Measurements from ENCODE around the gene HLA-DMA.

The HLA-DMA gene

DNA sequence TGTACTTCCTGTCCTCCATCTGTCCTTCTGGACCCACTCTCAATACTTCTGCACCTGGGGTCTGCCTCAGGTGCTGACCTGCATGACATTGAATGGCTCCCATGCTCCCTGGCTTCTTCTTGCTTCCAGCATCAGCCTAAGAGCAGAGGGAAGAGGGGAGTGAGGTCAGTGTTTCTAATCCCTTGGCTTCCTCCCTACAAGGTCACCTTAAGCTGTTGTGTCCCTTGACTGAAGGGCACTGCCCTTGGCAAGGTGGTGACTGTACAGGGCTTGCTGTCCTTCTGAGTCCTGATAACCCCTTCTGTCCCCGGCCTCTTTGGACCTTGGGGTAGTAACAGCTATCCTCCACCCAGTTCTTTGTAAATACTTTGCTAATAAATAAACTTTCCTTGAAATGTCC lies 21.7 kb downstream of the HLA-DMA start:
- TF ChIP-seq CTCF (IDR thresholded peaks at IDR 0.05) = no peak

DNA sequence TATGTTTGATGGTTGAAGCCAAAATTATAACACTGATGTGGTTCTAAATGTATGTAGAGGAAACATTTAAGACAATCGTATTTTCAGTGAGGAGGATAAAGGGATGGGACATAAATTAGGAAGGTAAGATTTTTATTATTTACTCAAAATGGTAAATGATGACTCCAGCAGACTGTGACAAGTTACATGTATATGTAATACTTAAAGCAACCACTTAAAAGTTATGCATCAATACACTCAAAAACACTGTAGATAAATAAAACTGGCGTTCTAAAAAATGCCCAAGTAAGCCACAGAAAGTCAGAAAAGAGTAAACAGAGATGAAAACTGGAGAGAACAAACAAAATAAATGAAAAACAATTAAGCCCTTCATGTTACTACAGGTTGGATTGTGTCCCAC lies 30.8 kb downstream of the HLA-DMA start:
- no peak for TF ChIP-seq CTCF (IDR thresholded peaks at IDR 0.05)

GRCh38 chr6:32920715-32921114 lies 32.2 kb downstream of the HLA-DMA start:
- no peak for TF ChIP-seq CTCF (IDR thresholded peaks at IDR 0.05)

DNA sequence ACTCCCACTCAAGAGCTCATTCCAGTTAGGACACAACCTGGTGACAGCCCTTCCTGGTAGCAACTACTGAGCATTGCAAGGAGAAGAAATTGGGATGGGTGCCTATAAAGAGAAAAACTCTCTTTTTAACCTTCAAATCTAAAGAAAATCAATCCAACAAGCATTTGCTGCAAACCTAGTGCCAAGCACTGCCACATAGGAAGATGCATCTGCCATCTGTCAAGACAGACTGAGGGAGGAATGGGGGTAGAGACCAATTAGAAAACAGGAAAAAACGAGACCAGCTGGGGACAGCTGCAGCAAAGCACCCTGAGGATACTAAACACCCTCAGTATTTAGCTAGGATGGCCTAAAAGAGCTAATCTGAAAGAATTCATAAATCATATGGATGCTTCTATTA lies 39.9 kb downstream of the HLA-DMA start:
- no peak for TF ChIP-seq CTCF (IDR thresholded peaks at IDR 0.05)

DNA sequence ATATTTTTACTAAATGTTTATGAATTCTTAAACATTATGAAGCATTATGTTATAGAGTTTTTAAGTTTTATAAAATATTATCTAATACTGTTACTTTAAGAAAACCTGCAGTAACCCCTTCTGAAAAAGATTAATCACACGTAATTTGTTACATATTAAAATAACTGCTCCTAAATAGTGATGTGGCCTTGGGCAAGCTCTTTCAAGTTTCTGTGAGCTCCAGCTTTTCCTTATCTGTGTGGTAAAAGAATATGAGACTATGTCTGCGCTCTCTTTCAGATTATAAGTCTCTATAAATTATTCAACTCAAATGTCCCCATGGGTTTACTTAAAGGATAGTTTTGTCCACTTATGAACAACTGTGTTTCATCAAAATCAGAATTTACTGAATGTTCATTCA lies 44.0 kb downstream of the HLA-DMA start:
- no peak for TF ChIP-seq CTCF (IDR thresholded peaks at IDR 0.05)

DNA sequence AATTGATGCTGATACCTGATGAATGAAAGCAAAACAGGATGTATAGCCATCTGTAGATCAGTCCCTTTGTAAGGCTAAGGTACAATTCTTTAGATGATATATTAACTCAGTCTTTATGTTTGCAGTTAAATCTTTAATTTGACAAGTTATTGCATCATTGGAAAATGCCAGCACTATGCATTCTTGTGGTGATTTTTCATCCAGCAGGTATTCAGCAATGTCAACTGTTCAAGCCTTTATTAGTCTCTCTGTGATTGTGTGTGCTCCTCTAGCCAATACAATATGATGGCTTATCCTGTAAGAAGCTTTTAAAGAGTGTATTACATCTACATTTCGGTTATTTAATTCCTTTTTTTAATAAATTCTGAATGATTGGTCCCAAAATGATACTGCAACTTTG lies 46.4 kb downstream of the HLA-DMA start:
- no peak for TF ChIP-seq CTCF (IDR thresholded peaks at IDR 0.05)

GRCh38 chr6:32905078-32905477 lies 47.8 kb downstream of the HLA-DMA start:
- TF ChIP-seq CTCF (IDR thresholded peaks at IDR 0.05) = no peak

DNA sequence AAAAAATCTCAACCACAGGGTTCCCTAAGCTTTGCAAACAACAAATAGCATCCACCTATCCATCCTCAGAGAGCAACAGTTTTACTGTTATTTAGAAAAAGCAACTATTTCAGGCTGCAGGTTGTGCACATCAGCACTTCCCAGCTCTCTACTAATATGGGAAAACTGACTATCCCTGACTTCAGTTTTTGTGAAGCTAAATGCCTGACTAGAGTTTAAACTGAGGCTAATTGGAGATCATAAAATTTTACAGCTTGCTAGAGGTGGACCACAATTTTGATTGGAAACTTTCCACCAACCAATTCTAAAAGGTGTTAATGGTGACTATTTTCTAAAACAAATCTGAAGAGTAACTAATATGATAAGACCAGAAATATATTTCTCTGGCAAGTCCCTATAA lies 48.9 kb downstream of the HLA-DMA start:
- TF ChIP-seq CTCF (IDR thresholded peaks at IDR 0.05) = no peak

Data from LNCAP (cell line).